Hematopoietic multipotent progenitor cell treated with erythropoietin and hydrocortisone succinate and interleukin-3 and kit ligand, for 17 days (in vitro differentiated cells): Measurements from ENCODE around the gene DGCR8.
"Not testable (repeated sequence)": the region's sequence is repeated elsewhere in the genome, so short reads cannot be mapped to it uniquely, and the experiment has no call there.

ENCODE experiments used
- DNase-seq: peaks from one replicate; pipeline ENCODE4 v3.0.0-alpha.2; 2015; ENCODE audit warnings: low spot score

Gene DGCR8

GRCh38 chr22:20066617-20067383 lies 13.2 kb upstream of the DGCR8 start:
- DNase-seq: no peak

GRCh38 chr22:20067384-20067682 lies 12.7 kb upstream of the DGCR8 start:
- not testable (repeated sequence) for DNase-seq

DNA sequence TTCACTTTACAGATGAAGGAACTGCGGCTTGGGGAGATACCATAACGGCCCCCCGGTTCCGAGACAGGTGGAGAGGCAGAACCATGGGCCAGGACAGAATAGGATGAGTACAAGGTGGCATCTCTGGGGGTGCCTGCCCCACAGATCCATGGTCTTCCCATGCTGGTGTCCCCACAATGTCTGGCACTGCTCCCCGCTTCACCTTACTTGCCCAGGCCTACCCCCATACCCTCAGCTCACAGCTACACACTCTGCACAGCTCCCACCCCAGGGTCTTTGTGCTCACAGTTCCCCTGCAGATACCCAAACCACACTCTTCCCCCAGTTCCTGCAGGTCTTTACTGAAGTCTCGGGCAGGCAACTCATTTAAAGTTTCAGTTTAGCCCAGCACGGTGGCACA lies 11.4 kb upstream of the DGCR8 start:
- DNase-seq: no peak

DNA sequence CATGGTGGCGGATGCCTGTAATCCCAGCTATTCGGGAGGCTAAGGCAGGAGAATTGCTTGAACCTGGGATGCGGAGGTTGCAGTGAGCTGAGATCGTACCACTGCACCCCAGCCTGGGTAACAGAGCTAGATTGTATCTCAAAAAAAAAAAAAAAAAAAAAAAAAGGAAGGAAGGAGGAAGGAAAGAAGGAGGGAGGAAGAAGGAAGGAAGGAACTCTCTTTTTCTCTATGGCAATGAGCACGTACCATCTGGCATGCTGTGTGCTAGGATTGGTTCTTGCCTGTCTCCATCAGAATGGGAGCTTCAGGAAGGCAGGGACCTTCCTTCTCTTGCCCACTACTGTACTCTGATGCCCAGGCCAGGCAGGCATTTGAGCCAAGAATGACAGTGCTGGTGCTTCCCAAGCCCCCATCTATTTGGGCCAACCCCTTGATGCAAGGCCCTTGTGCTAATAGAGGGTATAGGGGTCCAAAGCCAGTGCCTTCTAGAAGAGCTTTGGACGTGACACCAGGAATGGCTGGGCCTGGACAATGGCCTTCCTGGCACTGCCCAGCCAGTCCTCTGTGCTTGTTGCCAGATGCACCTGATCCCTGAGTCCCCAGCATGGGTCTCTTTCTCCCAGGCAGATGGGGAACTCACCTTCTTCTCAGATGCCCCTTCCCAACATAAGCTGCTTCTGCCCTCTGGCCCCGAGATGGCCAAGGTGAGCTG lies 10.6 kb upstream of the DGCR8 start:
- no peak for DNase-seq

- DNase-seq: no peak
Measured at GRCh38 chr22:20071524-20071972, 8.5 kb upstream of the DGCR8 start.

DNA sequence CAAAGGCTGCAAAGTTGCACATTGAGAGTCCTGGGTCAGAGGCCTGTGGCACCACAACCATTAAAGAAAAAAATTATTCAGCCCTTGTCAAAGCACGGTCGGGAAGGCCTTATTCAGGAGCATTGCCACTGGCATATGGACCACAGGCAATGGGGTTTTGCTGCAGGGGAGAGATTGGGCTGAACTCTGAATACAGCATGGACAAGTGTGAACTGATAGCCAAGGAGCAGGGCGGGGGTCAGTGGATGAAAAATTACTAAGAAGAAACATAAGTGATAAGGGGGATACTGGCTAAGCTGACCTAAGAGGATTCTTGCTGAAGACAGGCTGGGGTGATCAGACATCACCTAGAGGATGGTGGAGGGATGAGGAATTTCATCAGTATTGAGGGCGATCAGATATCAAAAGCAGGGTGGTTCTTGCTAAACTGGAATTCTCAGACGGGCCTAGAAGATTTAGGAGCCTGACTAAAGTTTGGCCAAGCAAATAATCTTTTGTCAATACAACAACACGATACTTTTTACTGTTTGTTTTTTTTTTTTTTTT lies 3.3 kb upstream of the DGCR8 start:
- DNase-seq: no peak

GRCh38 chr22:20080445-20080775 lies 369 bp downstream of the DGCR8 start:
- DNase-seq: peak; percentile 62

DNA sequence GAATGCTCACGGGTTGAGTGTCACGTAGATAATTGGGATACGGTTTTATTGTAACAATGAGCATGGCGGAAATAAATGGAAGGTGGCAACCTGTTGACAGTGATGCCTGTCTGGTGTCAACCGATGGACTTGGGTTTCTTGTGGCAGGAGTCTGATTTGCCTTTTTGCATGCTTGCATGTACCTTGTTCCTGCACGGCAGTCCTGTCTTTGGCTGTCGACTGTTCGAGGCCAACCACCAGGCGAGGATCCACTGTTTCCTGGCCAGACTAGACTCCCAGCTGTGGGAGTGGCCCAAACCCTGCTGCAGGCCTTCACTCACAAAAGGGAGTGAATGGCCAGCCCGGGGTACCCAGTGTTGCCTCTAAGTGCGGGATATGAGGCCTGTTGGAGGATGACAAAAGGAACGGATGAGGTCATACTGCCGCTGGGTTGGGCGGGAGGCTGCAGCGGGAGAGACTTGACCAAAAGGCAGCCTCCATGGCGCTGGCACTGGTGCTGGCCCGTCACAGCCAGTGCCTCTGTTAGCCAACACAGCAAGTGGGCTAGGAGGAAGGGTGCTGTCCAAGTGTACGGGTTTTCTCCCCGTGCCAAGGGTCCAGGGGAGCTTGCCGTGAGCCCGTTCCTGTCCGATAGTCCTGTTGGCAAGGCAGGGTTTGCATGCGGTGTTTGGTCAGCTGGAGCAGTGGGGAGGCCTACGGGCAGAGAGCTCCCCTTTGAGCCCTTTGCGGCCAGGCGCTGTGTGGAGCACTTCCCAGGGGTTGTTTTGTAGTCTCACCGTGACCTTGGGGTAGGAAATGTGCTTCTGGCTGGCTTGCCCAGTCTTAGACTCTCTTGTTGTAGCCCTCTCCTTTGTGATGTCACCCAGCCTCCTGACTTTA lies 974 bp downstream of the DGCR8 start:
- no peak for DNase-seq

DNA sequence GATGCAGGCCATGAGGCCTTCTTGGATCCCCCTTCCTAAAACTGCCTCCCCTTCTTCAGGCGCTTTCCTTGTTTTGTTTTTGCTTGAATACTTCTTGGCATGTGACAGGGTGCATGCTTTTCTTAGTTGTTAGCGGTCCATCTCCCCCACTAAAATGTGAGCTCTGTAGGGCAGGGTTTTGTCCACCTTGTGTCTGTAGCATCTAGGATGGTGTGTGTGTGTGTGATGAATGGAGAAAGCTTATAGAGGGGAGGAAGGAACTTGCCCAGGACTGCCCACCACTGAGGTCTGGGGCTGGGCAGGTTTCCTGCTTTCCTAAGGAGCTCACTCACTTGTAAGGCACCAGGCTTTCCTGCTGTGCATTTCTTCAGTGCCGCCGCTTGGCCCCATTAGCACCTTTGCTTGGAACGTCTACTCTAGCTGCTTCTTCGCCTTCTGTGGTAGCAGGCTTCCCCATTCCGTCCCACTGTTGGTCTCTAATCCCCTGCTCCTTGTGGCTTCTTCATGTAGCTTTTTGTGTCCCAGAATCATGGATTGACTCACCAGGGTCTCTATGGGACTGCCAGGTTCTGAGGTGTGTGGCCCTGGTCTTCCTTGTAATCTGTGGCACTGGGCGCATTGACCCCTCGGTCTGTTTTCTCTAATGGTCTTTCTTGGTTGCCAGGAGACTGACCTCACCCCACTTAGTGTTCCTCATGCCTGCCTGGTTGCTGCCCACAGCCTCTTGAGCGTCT lies 3.3 kb downstream of the DGCR8 start:
- DNase-seq: no peak

GRCh38 chr22:20083891-20084546 lies 4.0 kb downstream of the DGCR8 start:
- DNase-seq: no peak

- DNase-seq: no peak
Measured at GRCh38 chr22:20084547-20085413, 4.7 kb downstream of the DGCR8 start.

DNA sequence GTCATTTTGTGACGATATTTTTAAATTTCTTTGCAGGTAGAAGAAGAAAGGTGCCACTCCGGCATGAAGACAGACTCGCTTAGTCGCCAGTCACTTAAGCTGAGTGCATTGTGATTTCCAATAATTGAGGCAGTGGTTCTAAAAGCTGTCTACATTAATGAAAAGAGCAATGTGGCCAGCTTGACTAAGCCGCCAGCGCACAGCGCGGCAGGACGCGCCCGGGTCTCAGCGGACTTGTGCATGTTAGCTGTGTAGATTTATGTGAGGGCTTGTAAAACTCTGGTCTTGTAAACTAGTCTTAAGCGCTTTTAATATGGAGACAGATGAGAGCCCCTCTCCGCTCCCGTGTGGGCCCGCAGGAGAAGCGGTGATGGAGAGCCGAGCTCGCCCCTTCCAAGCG lies 5.6 kb downstream of the DGCR8 start:
- DNase-seq: no peak

DNA sequence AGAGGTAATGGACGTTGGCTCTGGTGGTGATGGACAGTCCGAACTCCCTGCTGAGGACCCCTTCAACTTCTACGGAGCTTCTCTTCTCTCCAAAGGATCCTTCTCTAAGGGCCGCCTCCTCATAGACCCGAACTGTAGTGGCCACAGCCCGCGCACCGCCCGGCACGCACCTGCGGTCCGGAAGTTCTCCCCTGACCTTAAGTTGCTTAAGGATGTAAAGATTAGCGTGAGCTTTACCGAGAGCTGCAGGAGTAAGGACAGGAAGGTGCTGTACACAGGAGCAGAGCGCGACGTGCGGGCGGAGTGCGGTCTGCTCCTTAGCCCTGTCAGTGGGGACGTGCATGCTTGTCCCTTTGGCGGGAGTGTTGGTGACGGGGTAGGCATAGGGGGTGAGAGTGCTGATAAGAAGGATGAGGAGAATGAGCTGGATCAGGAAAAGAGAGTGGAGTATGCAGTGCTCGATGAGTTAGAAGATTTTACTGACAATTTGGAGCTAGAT lies 6.1 kb downstream of the DGCR8 start:
- DNase-seq: no peak

GRCh38 chr22:20086763-20087162 lies 6.7 kb downstream of the DGCR8 start:
- DNase-seq: no peak

DNA sequence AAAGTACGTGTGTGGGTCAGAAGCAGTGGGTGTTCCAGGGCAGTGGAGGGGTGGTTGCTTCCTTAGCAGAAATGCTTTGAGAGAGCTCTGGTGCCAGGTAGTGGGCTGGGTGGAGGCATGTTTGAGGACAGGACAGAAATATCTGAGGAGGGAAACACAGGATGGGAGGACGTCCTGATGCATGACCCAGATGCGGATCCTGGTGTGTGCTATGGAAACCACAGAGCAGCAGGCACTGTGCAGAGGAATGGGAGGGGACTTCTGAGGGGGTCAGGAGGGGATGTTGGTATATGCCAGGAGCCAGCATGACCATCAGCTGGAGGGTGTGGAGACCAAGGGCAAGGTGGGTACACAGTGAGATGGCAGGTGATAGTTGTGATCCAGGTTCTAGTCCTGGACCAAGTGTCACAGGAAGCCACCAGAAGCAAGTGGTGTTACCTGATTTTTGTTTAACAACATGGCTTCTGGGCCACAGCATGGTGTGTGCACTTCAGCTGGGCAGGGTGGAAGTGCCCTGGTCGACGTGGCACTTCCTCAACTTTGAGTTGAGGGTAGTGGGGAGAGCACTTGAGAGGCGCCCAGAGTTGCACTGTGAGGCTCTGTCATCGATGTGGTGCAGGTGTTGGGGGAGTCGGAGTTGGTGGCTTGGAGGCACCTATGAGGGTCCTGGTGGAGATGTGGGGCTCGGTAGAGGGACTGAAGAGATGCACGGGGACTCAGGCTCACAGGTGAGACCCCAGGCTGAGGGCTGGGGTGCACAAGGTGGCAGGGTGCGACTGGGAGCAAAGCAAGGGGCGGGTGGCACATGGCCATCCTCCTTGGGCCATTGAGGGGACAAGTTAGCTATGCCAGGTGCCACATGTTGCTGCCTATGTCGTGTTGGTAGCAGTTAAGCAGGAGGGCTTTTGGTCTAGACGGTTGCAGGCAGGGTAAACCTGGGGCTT lies 7.5 kb downstream of the DGCR8 start:
- no peak for DNase-seq

DNA sequence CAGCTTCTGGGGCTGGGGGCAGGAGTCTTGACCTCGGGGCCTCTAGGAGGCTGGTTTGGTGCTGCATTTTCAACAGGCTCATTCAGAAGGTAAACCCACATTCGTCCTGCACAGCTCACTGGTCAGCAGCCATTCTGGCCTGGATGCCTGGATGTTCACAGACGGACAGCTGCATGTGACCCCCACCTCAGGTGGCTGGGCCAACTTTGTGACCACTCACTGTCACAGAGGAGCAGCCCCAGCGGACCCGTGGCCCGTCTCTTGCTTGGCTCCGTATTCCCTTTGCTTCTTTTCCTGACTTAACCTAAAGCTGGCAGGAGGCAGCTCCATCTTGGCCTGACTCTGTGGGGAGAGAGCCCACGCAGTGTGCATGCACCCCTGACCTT lies 8.2 kb downstream of the DGCR8 start:
- DNase-seq: no peak

- no peak for DNase-seq
Measured at GRCh38 chr22:20089226-20089976, 9.4 kb downstream of the DGCR8 start.

- no peak for DNase-seq
Measured at GRCh38 chr22:20089977-20090729, 10.1 kb downstream of the DGCR8 start.
